Loucy (cell line): ENCODE results near the gene SOX30.

Source experiments
- EZH2phosphoT487 ChIP-seq: fragments of 200-600 bp; IDR thresholded peaks from 2 replicates; pipeline ENCODE4 v1.6.1; 2018; ENCODE audit warnings: antibody characterized with exemption, mild to moderate bottlenecking, moderate library complexity, borderline replicate concordance
- TF ChIP-seq, protein P1 (sequence below): fragments of 200-600 bp; sonication (generic); conservative IDR thresholded peaks from 2 replicates; pipeline ENCODE4 v1.5.1; 2014; ENCODE audit warnings: mild to moderate bottlenecking, antibody characterized with exemption, low read length

DNA sequence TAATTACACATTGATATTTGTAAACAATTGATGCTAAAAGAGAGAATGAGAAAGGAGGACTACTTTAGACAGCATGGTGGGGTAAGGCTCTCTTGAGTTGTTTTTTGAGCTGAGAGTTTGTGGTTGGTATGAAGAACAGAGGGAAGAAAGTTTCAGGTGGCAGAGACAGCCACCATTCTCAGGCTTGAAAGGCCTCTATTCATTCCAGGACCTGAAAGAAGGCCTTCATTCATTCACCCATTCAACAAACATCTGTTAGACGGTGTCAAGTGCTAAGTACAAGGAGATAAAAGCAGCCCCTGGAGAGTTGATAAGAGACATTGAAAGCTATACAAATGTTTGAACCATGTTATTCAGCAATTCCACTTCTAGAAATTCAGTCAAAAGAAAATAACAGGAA is 55.0 kb downstream of the SOX30 start:
- TF ChIP-seq, protein P1, sequence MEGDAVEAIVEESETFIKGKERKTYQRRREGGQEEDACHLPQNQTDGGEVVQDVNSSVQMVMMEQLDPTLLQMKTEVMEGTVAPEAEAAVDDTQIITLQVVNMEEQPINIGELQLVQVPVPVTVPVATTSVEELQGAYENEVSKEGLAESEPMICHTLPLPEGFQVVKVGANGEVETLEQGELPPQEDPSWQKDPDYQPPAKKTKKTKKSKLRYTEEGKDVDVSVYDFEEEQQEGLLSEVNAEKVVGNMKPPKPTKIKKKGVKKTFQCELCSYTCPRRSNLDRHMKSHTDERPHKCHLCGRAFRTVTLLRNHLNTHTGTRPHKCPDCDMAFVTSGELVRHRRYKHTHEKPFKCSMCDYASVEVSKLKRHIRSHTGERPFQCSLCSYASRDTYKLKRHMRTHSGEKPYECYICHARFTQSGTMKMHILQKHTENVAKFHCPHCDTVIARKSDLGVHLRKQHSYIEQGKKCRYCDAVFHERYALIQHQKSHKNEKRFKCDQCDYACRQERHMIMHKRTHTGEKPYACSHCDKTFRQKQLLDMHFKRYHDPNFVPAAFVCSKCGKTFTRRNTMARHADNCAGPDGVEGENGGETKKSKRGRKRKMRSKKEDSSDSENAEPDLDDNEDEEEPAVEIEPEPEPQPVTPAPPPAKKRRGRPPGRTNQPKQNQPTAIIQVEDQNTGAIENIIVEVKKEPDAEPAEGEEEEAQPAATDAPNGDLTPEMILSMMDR: no peak
- no peak for TF ChIP-seq EZH2phosphoT487
